Measurements from ENCODE around the gene ZNF337. TPM values are rescaled to one million over a fixed set of nuclear protein-coding genes. Genes with fewer than 3 reads are reported as not detected.
"Not testable (repeated sequence)": the region's sequence is repeated elsewhere in the genome, so short reads cannot be mapped to it uniquely, and the experiment has no call there.

The ZNF337 gene
- total RNA-seq, 1 experiment from 2014 or later, result 6.9 TPM

DNA sequence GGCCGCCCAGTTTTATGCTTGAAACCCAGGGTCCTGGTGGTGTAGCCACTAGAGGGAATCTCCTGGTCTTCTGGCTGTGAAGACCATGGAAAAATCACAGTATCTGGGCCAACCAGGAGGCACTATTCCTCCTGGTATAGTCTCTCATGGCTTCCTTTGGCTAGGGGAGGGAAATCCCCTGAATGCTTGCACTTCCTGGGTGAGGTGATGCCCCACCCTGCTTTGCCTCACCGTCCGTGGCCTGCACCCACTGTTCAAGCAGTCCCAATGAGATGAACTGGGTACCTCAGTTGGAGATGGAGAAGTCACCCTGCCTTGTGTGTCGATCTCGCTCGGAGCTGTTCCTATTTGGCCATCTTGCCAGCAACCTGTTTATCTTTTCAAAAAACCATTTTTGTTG lies 10.1 kb upstream of the ZNF337 start (continued):
- TF ChIP-seq, protein P1, sequence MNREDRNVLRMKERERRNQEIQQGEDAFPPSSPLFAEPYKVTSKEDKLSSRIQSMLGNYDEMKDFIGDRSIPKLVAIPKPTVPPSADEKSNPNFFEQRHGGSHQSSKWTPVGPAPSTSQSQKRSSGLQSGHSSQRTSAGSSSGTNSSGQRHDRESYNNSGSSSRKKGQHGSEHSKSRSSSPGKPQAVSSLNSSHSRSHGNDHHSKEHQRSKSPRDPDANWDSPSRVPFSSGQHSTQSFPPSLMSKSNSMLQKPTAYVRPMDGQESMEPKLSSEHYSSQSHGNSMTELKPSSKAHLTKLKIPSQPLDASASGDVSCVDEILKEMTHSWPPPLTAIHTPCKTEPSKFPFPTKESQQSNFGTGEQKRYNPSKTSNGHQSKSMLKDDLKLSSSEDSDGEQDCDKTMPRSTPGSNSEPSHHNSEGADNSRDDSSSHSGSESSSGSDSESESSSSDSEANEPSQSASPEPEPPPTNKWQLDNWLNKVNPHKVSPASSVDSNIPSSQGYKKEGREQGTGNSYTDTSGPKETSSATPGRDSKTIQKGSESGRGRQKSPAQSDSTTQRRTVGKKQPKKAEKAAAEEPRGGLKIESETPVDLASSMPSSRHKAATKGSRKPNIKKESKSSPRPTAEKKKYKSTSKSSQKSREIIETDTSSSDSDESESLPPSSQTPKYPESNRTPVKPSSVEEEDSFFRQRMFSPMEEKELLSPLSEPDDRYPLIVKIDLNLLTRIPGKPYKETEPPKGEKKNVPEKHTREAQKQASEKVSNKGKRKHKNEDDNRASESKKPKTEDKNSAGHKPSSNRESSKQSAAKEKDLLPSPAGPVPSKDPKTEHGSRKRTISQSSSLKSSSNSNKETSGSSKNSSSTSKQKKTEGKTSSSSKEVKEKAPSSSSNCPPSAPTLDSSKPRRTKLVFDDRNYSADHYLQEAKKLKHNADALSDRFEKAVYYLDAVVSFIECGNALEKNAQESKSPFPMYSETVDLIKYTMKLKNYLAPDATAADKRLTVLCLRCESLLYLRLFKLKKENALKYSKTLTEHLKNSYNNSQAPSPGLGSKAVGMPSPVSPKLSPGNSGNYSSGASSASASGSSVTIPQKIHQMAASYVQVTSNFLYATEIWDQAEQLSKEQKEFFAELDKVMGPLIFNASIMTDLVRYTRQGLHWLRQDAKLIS (CRISPR knock-in tag; IDR thresholded peaks at IDR 0.05; ENCODE audit: borderline replicate concordance), result no peak
- TF ChIP-seq, protein P2, sequence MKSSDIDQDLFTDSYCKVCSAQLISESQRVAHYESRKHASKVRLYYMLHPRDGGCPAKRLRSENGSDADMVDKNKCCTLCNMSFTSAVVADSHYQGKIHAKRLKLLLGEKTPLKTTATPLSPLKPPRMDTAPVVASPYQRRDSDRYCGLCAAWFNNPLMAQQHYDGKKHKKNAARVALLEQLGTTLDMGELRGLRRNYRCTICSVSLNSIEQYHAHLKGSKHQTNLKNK (CRISPR knock-in tag; IDR thresholded peaks at IDR 0.05), result no peak
- TF ChIP-seq ESRRA (CRISPR knock-in tag; IDR thresholded peaks at IDR 0.05; ENCODE audit: borderline replicate concordance) (no peak), CBFB (CRISPR knock-in tag; IDR thresholded peaks at IDR 0.05; ENCODE audit: low read depth) (no peak), JUN (CRISPR knock-in tag; IDR thresholded peaks at IDR 0.05) (no peak)
- TF ChIP-seq, protein P3, sequence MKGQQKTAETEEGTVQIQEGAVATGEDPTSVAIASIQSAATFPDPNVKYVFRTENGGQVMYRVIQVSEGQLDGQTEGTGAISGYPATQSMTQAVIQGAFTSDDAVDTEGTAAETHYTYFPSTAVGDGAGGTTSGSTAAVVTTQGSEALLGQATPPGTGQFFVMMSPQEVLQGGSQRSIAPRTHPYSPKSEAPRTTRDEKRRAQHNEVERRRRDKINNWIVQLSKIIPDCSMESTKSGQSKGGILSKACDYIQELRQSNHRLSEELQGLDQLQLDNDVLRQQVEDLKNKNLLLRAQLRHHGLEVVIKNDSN (CRISPR knock-in tag; IDR thresholded peaks at IDR 0.05), result no peak
- TF ChIP-seq, protein P4, sequence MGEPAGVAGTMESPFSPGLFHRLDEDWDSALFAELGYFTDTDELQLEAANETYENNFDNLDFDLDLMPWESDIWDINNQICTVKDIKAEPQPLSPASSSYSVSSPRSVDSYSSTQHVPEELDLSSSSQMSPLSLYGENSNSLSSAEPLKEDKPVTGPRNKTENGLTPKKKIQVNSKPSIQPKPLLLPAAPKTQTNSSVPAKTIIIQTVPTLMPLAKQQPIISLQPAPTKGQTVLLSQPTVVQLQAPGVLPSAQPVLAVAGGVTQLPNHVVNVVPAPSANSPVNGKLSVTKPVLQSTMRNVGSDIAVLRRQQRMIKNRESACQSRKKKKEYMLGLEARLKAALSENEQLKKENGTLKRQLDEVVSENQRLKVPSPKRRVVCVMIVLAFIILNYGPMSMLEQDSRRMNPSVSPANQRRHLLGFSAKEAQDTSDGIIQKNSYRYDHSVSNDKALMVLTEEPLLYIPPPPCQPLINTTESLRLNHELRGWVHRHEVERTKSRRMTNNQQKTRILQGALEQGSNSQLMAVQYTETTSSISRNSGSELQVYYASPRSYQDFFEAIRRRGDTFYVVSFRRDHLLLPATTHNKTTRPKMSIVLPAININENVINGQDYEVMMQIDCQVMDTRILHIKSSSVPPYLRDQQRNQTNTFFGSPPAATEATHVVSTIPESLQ (CRISPR knock-in tag; IDR thresholded peaks at IDR 0.05), result no peak
- TF ChIP-seq, protein P5, sequence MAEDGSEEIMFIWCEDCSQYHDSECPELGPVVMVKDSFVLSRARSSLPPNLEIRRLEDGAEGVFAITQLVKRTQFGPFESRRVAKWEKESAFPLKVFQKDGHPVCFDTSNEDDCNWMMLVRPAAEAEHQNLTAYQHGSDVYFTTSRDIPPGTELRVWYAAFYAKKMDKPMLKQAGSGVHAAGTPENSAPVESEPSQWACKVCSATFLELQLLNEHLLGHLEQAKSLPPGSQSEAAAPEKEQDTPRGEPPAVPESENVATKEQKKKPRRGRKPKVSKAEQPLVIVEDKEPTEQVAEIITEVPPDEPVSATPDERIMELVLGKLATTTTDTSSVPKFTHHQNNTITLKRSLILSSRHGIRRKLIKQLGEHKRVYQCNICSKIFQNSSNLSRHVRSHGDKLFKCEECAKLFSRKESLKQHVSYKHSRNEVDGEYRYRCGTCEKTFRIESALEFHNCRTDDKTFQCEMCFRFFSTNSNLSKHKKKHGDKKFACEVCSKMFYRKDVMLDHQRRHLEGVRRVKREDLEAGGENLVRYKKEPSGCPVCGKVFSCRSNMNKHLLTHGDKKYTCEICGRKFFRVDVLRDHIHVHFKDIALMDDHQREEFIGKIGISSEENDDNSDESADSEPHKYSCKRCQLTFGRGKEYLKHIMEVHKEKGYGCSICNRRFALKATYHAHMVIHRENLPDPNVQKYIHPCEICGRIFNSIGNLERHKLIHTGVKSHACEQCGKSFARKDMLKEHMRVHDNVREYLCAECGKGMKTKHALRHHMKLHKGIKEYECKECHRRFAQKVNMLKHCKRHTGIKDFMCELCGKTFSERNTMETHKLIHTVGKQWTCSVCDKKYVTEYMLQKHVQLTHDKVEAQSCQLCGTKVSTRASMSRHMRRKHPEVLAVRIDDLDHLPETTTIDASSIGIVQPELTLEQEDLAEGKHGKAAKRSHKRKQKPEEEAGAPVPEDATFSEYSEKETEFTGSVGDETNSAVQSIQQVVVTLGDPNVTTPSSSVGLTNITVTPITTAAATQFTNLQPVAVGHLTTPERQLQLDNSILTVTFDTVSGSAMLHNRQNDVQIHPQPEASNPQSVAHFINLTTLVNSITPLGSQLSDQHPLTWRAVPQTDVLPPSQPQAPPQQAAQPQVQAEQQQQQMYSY (CRISPR knock-in tag; IDR thresholded peaks at IDR 0.05), result no peak

DNA sequence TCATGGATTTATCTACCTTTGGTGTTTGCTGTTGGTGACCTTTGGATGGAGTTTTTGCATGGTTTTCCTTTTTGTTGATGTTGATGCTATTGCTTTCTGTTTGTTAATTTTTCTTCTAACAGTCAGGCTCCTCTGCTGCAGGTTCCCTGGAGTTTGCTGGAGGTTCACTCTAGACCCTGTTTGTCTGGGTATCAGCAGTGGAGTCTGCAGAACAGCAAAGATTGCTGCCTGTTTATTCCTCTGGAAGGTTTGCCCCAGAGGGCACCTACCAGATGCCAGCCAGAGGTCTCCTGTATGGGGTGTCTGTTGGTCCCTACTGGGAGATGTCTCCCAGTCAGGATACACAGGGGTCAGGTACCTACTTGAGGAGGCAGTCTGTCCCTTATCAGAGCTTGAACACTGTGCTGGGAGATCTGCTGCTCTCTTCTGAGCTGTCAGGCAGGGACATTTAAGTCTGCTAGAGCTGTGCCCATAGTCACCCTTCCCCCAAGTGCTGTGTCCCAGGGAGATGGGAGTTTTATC lies 9.2 kb upstream of the ZNF337 start:
- no peak for ATAC-seq
- DNase-seq (ENCODE audit: low spot score), result no peak
- Mint-ChIP-seq H3K9me3 (peaks cover 8% of the 10 kb centered on the region), H3K4me3 (no peak overlapping the region), H3K27me3 (ENCODE audit: low read depth) (peaks cover 17% of the 10 kb centered on the region), H3K27ac (no peak overlapping the region), H3K36me3 (no peaks in the 10 kb centered on the region), H3K4me1 (no peaks in the 10 kb centered on the region)
- ChIA-PET CTCF (no interaction called here), POLR2A (no interaction called here)
- TF ChIP-seq ESRRA (CRISPR knock-in tag; IDR thresholded peaks at IDR 0.05; ENCODE audit: borderline replicate concordance) (no peak), ZNF671 (CRISPR knock-in tag; IDR thresholded peaks at IDR 0.05) (no peak), MYBL2 (CRISPR knock-in tag; IDR thresholded peaks at IDR 0.05) (no peak), GTF2I (CRISPR knock-in tag; conservative IDR thresholded peaks at IDR 0.05) (no peak), ZNF263 (CRISPR knock-in tag; IDR thresholded peaks at IDR 0.05; ENCODE audit: low read depth) (no peak)
- TF ChIP-seq, protein P6, sequence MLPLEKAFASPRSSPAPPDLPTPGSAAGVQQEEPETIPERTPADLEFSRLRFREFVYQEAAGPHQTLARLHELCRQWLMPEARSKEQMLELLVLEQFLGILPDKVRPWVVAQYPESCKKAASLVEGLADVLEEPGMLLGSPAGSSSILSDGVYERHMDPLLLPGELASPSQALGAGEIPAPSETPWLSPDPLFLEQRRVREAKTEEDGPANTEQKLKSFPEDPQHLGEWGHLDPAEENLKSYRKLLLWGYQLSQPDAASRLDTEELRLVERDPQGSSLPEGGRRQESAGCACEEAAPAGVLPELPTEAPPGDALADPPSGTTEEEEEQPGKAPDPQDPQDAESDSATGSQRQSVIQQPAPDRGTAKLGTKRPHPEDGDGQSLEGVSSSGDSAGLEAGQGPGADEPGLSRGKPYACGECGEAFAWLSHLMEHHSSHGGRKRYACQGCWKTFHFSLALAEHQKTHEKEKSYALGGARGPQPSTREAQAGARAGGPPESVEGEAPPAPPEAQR (CRISPR knock-in tag; IDR thresholded peaks at IDR 0.05), result no peak
- TF ChIP-seq, protein P7, sequence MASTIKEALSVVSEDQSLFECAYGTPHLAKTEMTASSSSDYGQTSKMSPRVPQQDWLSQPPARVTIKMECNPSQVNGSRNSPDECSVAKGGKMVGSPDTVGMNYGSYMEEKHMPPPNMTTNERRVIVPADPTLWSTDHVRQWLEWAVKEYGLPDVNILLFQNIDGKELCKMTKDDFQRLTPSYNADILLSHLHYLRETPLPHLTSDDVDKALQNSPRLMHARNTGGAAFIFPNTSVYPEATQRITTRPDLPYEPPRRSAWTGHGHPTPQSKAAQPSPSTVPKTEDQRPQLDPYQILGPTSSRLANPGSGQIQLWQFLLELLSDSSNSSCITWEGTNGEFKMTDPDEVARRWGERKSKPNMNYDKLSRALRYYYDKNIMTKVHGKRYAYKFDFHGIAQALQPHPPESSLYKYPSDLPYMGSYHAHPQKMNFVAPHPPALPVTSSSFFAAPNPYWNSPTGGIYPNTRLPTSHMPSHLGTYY (CRISPR knock-in tag; IDR thresholded peaks at IDR 0.05), result no peak
- TF ChIP-seq, protein P5 (CRISPR knock-in tag; IDR thresholded peaks at IDR 0.05), result no peak

DNA sequence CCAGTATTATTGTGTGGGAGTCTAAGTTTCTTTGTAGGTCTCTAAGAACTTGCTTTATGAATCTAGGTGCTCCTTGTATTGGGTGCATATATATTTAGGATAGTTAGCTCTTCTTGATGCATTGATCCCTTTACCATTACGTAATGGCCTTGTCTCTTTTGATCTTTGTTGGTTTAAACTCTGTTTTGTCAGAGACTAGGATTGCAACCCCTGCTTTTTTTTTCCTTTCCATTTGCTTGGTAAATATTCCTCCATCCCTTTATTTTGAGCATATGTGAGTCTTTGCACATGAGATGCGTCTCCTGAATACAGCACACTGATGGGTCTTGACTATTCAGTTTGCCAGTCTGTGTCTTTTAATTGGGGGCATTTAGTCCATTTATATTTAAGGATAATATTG lies 7.7 kb upstream of the ZNF337 start:
- H3K4me3 Mint-ChIP-seq; ATAC-seq; H3K27ac Mint-ChIP-seq; CTCF ChIA-PET; H3K36me3 Mint-ChIP-seq; POLR2A ChIA-PET; H3K4me1 Mint-ChIP-seq; DNase-seq (ENCODE audit: low spot score): not testable (repeated sequence)
- Mint-ChIP-seq H3K27me3 (ENCODE audit: low read depth) (peaks cover 22% of the 10 kb centered on the region), H3K9me3 (peaks cover 23% of the 10 kb centered on the region)

All from WTC11 (cell line).